GM12801 (cell line): ENCODE results near the gene PSMD11.

Source experiments
- CTCF ChIP-seq: IDR thresholded peaks from one replicate; pipeline ENCODE4 v1.5.1; 2011; ENCODE audit warnings: control low read depth; ENCODE audit not compliant: insufficient read length; ENCODE audit errors: extremely low read depth

Gene PSMD11

GRCh38 chr17:32493571-32493970 is 49.3 kb downstream of the PSMD11 start:
- TF ChIP-seq CTCF = no peak

- TF ChIP-seq CTCF = no peak
Measured at GRCh38 chr17:32493976-32494513, 49.7 kb downstream of the PSMD11 start.

- TF ChIP-seq CTCF = no peak
Measured at GRCh38 chr17:32494621-32495358, 50.5 kb downstream of the PSMD11 start.

GRCh38 chr17:32495359-32496231 is 51.3 kb downstream of the PSMD11 start:
- TF ChIP-seq CTCF = no peak

- no peak for TF ChIP-seq CTCF
Measured at GRCh38 chr17:32496395-32497073, 52.2 kb downstream of the PSMD11 start.

- TF ChIP-seq CTCF = no peak
Measured at GRCh38 chr17:32497431-32498205, 53.3 kb downstream of the PSMD11 start.

- TF ChIP-seq CTCF = no peak
Measured at GRCh38 chr17:32498391-32498790, 54.1 kb downstream of the PSMD11 start.
